ENCODE measurements around the gene TH. TPM values are rescaled to one million over a fixed set of nuclear protein-coding genes. Genes with fewer than 3 reads are reported as not detected.

TH gene
- polyA plus RNA-seq, 3 donors, result not detected

DNA sequence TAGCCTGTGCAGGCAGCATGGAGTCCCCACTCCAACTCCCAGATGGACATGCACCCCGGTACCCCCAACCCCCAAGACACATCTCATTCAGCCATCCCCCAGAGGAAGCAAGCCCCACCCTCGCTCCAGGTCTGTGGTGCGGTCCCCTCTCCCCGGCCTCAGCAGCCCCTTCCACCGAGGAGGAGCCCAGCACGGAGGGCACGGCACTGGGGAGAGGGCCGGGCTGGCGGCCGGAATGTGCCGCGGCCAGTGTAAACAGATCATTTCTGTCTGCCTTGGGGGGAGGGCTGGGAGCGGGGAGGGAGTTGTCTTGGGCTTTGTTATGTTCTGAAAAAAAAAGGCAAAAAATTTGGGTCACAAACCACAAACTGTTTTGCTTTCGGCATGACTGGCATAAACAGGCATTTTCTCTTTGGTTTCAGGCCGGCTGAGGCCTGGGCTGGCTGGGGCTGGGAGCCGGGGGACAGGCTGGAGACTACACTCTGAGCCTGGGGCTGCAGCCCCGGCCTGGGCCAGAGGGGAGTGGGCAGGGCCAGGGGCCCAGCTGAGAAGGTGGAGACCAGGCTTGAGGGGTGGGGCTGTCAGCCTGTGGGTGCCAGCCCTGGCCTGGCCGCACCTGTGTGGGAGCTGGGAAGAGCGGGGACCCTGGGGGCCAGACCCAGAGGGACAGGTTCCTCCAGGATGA, 49.3 kb downstream of the TH start:
- no peaks in the 10 kb centered on the region for H3K36me3 Mint-ChIP-seq
- Histone ChIP-seq H3K4me3 (replicated peaks in 1 of 3; ENCODE audit: low read depth in 2 of 3, low read length in 3 of 3) (no peak overlapping the region), H3K27ac (ENCODE audit: low read depth in 1 of 2, low read length in 2 of 2) (no peak overlapping the region), H3K27me3 (ENCODE audit: control insufficient read depth in 2 of 2, insufficient read depth in 2 of 2, low read length in 2 of 2) (no peaks in the 10 kb centered on the region), H3K79me2 (ENCODE audit: insufficient read depth, low read length) (no peaks in the 10 kb centered on the region), H3K9me3 (replicated peaks in 1 of 2; ENCODE audit: control insufficient read depth in 1 of 2, insufficient read depth in 1 of 2, low read length in 2 of 2) (no peaks in the 10 kb centered on the region), H2AFZ (ENCODE audit: insufficient read depth, low read depth, low read length, poor library complexity, severe bottlenecking) (no peak overlapping the region), H4K20me1 (ENCODE audit: insufficient read depth, low read length) (no peaks in the 10 kb centered on the region), H3K36me3 (replicated peaks in 1 of 2; ENCODE audit: control insufficient read depth in 1 of 2, insufficient read depth in 2 of 2, low read length in 2 of 2) (no peaks in the 10 kb centered on the region), H3K9ac (ENCODE audit: insufficient read depth, low read length, poor library complexity, severe bottlenecking) (no peak overlapping the region), H3K4me1 (ENCODE audit: control insufficient read depth in 1 of 2, insufficient read depth in 2 of 2, low read length in 2 of 2) (no peaks in the 10 kb centered on the region), H3K4me2 (replicated peaks; ENCODE audit: extremely low read depth, low read length, poor library complexity, severe bottlenecking) (no peak overlapping the region)
- no peaks in the 10 kb centered on the region for H3K4me1 Mint-ChIP-seq
- TF ChIP-seq CTCF (IDR thresholded peaks at IDR 0.05), result no peak
- intact Hi-C loops (cut with micrococcal nuclease), result no loop called here
- H3K27ac Mint-ChIP-seq, result no peak overlapping the region
- no peak overlapping the region for H3K4me3 Mint-ChIP-seq
- no peak for DNase-seq
- WGBS (ENCODE audit: insufficient coverage), result 62% methylated on average over 19 of the region's 19 CpGs
- H3K27me3 Mint-ChIP-seq (ENCODE audit: low read depth in 3 of 3), result peaks cover 11 to 23% (median 17%) of the 10 kb centered on the region in 3 donors
- peaks cover under 1 to 7% (median 3%) of the 10 kb centered on the region in 7 donors for H3K9me3 Mint-ChIP-seq

DNA sequence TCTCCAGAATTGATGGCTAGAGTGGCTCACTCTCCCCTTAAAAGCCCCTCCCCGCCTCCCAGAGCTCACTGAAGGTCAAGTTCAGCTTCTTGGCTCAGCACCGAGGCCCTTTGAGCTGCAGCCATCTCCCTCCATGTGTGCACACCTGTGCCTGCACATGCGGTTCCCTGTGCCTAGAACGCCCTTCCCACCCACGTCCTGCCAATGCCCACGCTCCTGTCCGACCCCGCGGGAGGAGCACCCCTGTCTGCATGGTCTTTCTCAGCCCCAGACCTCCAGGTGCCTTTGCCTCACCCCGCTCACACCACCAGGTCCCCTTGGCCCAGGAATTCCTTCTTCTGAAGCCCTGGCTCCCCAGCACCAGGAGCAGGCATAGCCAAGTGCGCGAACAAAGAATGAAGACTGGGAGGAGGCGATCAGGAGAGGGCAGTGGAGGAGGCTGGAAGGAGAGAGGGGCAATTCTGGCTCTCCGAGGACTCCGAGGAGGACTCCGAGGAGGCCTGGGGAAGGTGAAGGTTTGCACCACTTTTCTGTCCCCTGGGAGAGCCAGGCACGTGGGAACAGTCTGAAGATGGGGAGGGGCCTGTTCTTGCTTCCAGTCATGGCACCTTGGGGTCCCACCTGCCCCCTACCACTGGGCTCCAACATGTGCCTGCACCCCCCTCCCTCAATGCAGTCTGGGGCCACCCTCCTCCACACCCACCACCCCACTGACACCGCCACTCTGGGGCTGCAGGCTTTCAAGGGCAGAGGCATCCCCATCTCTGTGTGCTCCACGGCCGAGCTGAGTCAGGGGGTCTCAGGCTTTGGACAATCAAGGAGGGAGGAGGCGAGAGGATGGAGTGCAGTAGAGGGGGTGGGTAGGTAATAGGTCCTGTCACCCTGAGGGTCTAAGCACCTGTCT, 50.1 kb downstream of the TH start:
- peaks cover 6 to 16% (median 11%) of the 10 kb centered on the region in 7 donors for H3K9me3 Mint-ChIP-seq
- H3K36me3 ChIP-seq (replicated peaks in 1 of 2; ENCODE audit: control insufficient read depth in 1 of 2, insufficient read depth in 2 of 2, low read length in 2 of 2), result no peaks in the 10 kb centered on the region
- H3K4me1 ChIP-seq (ENCODE audit: control insufficient read depth in 1 of 2, insufficient read depth in 2 of 2, low read length in 2 of 2), result no peaks in the 10 kb centered on the region
- H3K27me3 ChIP-seq (ENCODE audit: control insufficient read depth in 2 of 2, insufficient read depth in 2 of 2, low read length in 2 of 2), result peaks cover 0 to 2% of the 10 kb centered on the region in 2 donors
- H3K27ac Mint-ChIP-seq, result peak overlapping the region in 1 of 7 donors; percentile 64
- H3K27me3 Mint-ChIP-seq (ENCODE audit: low read depth in 3 of 3), result peaks cover 16 to 24% (median 18%) of the 10 kb centered on the region in 3 donors
- no peaks in the 10 kb centered on the region for H3K36me3 Mint-ChIP-seq
- H4K20me1 ChIP-seq (ENCODE audit: insufficient read depth, low read length), result no peaks in the 10 kb centered on the region
- no peak for TF ChIP-seq CTCF (IDR thresholded peaks at IDR 0.05)
- no peak overlapping the region for H3K4me3 ChIP-seq (replicated peaks in 1 of 3; ENCODE audit: low read depth in 2 of 3, low read length in 3 of 3)
- no peak overlapping the region for H3K4me3 Mint-ChIP-seq
- H2AFZ ChIP-seq (ENCODE audit: insufficient read depth, low read depth, low read length, poor library complexity, severe bottlenecking), result no peak overlapping the region
- H3K79me2 ChIP-seq (ENCODE audit: insufficient read depth, low read length), result no peaks in the 10 kb centered on the region
- no peak overlapping the region for H3K9ac ChIP-seq (ENCODE audit: insufficient read depth, low read length, poor library complexity, severe bottlenecking)
- H3K4me2 ChIP-seq (replicated peaks; ENCODE audit: extremely low read depth, low read length, poor library complexity, severe bottlenecking), result no peak overlapping the region
- no peak overlapping the region for H3K27ac ChIP-seq (ENCODE audit: low read depth in 1 of 2, low read length in 2 of 2)
- intact Hi-C loops (cut with micrococcal nuclease), result no loop called here
- peaks cover 3 to 4% of the 10 kb centered on the region in 2 donors for H3K9me3 ChIP-seq (replicated peaks in 1 of 2; ENCODE audit: control insufficient read depth in 1 of 2, insufficient read depth in 1 of 2, low read length in 2 of 2)
- WGBS (ENCODE audit: insufficient coverage), result 94% methylated on average over 19 of the region's 21 CpGs
- no peak for DNase-seq
- no peaks in the 10 kb centered on the region for H3K4me1 Mint-ChIP-seq
